Omental fat pad (tissue), 4 donors: Measurements from ENCODE around the gene KCNQ1OT1. TPM values are rescaled to one million over a fixed set of nuclear protein-coding genes. Genes with fewer than 3 reads are reported as not detected.

Experiments used
- ATAC-seq: fragments of 150-250 bp; one replicate; pipeline ENCODE4 v1.9.1; 2016; ENCODE audit warnings: mild to moderate bottlenecking, moderate library complexity; ENCODE audit not compliant: low FRiP score
- DNase-seq: peaks from one replicate; pipeline ENCODE4 v3.0.0-alpha.2; 2019; ENCODE audit warnings: low spot score
- total RNA-seq, 4 donors: library from RNA; depleted of rRNA; stranded (reverse); fragments of >200 nt; gene quantifications; one replicate each; pipeline ENCODE4 v1.1.0, GENCODE V29; 2016
- TF ChIP-seq, protein P1 (sequence below), 3 donors: fragments of 450-650 bp; IDR thresholded peaks; one replicate each; pipeline ENCODE4 v1.5.1; 2016 to 2017; ENCODE audit warnings: antibody characterized with exemption in 3 of 3, mild to moderate bottlenecking in 3 of 3, moderate library complexity in 2 of 3

Gene KCNQ1OT1
- total RNA-seq, 4 donors from 2014 or later = 3.4 to 9.7 (median 6.2) TPM

DNA sequence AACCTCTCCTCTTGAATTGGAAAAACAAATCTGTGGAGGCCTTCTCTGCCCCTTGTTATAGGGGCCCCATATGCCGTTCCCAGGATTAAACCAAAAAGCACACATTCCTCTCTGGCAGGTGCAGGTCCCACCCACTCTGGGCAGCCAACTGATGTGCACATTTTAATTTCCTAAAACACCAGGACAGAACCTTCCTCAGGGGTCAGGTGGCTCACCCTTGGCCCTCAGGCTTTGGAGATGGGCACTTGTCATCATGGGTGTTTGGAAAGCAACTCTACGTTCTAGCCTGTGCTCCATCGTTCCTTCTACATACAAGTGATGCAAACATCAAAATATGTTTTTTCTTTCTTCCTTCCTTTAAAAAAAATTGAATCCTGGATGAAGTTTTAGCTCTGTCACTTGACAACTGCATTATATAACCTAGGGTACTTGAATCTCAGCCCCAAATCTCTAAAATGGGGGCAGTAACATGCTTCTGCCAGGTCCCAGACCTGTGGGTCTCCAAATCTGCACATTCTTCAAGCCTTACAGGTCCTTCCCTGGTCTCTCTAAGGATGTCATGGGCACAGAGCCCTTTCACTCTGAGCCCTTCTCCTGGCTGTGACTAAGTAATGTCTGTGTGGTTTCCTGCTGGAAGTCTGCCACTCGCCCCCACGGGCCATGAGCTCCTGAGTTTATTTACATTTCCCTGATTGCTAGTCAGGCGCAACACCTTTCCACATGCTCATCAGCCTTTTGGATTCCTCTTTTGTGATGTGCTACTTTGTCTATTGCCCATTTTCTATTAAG, 43.8 kb downstream of the KCNQ1OT1 start:
- TF ChIP-seq, protein P1, sequence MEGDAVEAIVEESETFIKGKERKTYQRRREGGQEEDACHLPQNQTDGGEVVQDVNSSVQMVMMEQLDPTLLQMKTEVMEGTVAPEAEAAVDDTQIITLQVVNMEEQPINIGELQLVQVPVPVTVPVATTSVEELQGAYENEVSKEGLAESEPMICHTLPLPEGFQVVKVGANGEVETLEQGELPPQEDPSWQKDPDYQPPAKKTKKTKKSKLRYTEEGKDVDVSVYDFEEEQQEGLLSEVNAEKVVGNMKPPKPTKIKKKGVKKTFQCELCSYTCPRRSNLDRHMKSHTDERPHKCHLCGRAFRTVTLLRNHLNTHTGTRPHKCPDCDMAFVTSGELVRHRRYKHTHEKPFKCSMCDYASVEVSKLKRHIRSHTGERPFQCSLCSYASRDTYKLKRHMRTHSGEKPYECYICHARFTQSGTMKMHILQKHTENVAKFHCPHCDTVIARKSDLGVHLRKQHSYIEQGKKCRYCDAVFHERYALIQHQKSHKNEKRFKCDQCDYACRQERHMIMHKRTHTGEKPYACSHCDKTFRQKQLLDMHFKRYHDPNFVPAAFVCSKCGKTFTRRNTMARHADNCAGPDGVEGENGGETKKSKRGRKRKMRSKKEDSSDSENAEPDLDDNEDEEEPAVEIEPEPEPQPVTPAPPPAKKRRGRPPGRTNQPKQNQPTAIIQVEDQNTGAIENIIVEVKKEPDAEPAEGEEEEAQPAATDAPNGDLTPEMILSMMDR (IDR thresholded peaks at IDR 0.05) = no peak
- DNase-seq = no peak
- ATAC-seq = no peak

GRCh38 chr11:2655016-2655719, 44.6 kb downstream of the KCNQ1OT1 start:
- ATAC-seq (no peak), DNase-seq (no peak)
- TF ChIP-seq, protein P1 (IDR thresholded peaks at IDR 0.05) = no peak

DNA sequence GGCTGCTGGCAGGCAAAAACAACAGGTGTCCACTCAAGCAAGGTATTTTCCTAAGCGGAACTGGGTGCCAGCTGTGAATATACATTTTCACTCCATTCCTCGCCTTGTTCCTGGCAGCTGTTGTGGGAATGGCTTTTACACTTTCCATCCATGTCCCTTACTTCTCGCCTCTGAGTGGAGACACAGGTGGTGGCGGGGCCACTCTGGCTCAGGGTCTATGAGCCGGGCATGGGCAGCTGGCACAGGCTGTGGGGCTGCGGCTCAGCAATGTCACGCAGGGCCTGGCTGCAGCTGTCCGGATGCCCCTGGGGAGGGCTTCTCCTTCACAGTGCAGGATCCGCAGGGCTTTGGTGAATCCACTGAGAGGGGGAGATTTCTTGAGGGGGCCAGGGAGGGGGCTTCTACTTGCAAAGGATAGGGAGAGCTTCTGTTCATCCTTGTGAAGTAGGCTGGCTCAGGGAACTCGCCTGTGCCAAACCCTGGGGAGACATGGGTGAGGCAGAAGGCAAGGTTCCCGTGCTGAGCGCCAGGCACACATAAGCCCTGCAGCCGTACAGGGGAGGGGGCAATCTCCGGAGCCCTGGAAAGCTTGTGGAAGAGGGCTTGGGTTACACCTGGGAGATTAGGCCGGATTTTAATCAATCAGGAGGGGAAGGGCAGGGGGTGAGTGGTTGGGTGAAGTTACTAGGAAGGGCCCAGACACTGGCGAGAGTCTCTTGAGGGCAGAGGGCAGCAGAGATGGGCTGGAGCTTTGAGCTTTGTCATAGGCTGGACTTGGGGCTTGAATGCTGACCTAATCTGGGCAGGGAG, 45.7 kb downstream of the KCNQ1OT1 start:
- no peak for DNase-seq
- ATAC-seq = no peak
- TF ChIP-seq, protein P1 (IDR thresholded peaks at IDR 0.05) = no peak

- TF ChIP-seq, protein P1 (IDR thresholded peaks at IDR 0.05) = no peak
- no peak for DNase-seq
- ATAC-seq = no peak
Measured at GRCh38 chr11:2653198-2653551, 46.6 kb downstream of the KCNQ1OT1 start.

DNA sequence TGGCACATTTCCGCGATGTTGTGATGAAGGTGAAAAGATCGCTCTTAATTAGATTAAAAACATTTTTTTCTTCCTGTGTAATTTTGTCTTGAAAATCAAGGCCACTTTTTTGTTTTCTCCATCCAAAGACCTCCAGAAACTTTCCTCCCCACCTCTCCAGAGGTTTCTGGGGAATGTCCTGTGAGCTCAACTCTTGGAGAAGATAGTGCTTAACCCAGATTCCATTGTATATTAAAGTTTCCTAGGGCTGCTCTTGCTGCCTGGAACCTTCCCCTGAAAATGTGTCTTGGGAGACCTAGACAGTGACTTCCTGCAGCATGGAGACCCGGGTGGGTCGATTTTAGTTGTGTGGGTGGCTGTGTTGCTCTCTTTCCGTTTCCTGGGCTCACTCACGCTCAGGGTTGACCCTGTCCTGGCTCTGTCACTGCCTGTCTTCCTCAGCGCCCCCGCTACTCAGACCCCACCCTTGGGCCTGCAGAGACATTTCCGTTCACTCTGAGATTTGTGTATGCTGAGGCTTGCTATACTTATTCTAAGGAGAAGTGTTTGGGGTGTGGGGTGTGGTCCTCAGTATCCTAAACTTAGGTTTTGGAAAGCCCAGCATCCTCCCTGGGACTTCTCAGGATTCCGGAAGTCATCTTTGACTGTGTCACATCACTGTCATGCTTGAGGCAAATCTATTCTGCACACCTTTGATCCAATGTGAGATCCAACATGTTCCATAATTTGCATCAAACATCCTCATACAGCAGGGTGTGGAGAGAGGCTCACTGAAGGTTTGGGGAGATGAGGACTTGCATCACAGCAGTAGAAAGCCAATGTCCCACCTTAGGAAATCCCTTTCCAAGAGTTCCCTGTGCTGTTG, 47.2 kb downstream of the KCNQ1OT1 start:
- TF ChIP-seq, protein P1 (IDR thresholded peaks at IDR 0.05) = no peak
- ATAC-seq = no peak
- DNase-seq = no peak

DNA sequence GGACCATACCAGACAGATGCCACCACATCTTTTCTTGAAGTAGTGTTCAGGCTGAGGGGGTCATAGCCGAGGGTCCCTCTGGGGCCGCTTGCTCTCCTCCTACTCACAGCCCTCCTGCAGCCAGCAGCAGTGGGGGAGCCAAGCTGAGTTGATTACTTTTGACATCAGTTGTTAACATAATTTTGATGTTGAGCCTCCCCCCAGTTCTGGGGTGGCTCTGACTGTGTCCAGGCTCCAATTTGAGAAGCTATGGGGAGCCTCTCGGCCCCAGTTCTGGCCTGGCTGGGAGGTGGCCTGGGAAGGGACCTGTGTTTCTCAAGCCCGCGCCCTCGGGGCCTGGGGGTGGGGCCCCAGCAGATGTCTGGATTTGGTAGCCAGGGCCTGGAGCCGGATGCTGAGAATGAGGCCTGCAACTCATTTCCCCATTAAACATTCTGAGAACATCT, 47.9 kb downstream of the KCNQ1OT1 start:
- TF ChIP-seq, protein P1 (IDR thresholded peaks at IDR 0.05) = no peak
- no peak for ATAC-seq
- DNase-seq = no peak
